ENCODE data around the gene ZFPM1. TPM values are rescaled to one million over a fixed set of nuclear protein-coding genes. Genes with fewer than 3 reads are reported as not detected.

The ZFPM1 gene
- total RNA-seq, 4 donors from 2014 or later = 0.40 to 1.4 (median 0.59) TPM

GRCh38 chr16:88446736-88447135 lies 6.3 kb upstream of the ZFPM1 start:
- Histone ChIP-seq H3K4me3 (no peak overlapping the region), H3K36me3 (no peaks in the 10 kb centered on the region), H3K27ac (no peak overlapping the region), H3K4me1 (peaks cover 0 to 11% (median 6%) of the 10 kb centered on the region in 3 donors), H3K27me3 (peaks cover 36% of the 10 kb centered on the region), H3K9me3 (no peaks in the 10 kb centered on the region)
- WGBS, 2 donors (ENCODE audit: low coverage in 1 of 2) = 79% methylated on average over 10 of the region's 26 CpGs; no CpG with 5 or more reads in 1 of the 2 donors
- no peak for ATAC-seq
- TF ChIP-seq POLR2AphosphoS5 (IDR thresholded peaks at IDR 0.05) (no peak), POLR2A (IDR thresholded peaks at IDR 0.05) (no peak), CTCF (IDR thresholded peaks at IDR 0.05) (no peak), EP300 (IDR thresholded peaks at IDR 0.05) (no peak)

DNA sequence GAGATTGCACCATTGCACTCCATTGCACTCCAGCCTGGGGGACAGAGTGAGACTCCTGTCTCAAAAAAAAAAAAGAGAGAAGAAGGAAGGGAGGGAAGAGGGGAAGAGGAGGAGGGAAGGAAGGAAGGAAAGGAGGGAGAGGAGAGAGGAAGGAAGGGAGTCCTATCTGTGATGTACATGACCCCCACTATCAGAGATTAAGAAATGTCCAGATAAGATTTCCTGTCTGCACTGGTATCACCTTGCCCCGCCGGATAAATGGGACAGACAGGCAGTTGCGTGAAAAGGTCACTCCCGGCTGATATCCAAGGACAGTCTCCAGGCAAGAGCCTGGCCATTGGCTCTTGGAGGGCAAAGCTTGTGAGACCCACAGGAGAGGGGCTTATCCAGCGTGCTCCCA lies 5.2 kb upstream of the ZFPM1 start:
- no peak for TF ChIP-seq EP300 (IDR thresholded peaks at IDR 0.05)
- TF ChIP-seq POLR2AphosphoS5 (IDR thresholded peaks at IDR 0.05) = no peak
- TF ChIP-seq CTCF (IDR thresholded peaks at IDR 0.05) = no peak
- H3K27me3 ChIP-seq = peaks cover 24% of the 10 kb centered on the region
- no peak overlapping the region for H3K27ac ChIP-seq
- 40 to 63% methylated on average over 1 to 2 of the region's 5 CpGs for WGBS, 2 donors (ENCODE audit: low coverage in 1 of 2)
- H3K9me3 ChIP-seq = no peaks in the 10 kb centered on the region
- no peak for ATAC-seq
- no peak overlapping the region for H3K4me3 ChIP-seq
- H3K36me3 ChIP-seq = no peaks in the 10 kb centered on the region
- peaks cover 0 to 18% (median 10%) of the 10 kb centered on the region in 3 donors for H3K4me1 ChIP-seq

- Histone ChIP-seq H3K9me3 (no peaks in the 10 kb centered on the region), H3K27me3 (peaks cover 16% of the 10 kb centered on the region), H3K36me3 (no peaks in the 10 kb centered on the region), H3K4me1 (peaks cover 0 to 14% (median 6%) of the 10 kb centered on the region in 3 donors), H3K27ac (no peak overlapping the region), H3K4me3 (no peak overlapping the region)
- ATAC-seq = no peak
- TF ChIP-seq EP300 (IDR thresholded peaks at IDR 0.05) = no peak
- no peak for TF ChIP-seq POLR2A (IDR thresholded peaks at IDR 0.05)
- TF ChIP-seq POLR2AphosphoS5 (IDR thresholded peaks at IDR 0.05) = no peak
- no peak for TF ChIP-seq CTCF (IDR thresholded peaks at IDR 0.05)
- WGBS, 2 donors (ENCODE audit: low coverage in 1 of 2) = 45 to 52% methylated on average over 11 of the region's 26 CpGs
Measured at GRCh38 chr16:88448461-88449266, 4.4 kb upstream of the ZFPM1 start.

DNA sequence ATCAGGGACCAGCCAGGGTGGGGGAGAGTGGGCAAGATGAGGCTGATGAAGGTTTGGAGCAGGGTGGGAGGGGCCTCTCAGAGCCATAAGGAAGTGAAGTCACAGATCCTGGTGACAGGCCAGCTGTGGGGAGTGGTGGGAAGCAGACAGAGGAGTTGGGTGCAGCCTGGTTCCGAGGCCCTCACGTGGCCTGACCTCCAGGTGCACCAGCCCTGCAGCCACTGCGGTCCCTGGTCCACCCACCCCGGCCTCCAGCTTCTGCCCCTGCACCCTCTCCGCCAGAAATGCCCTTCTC lies 3.9 kb upstream of the ZFPM1 start:
- TF ChIP-seq POLR2AphosphoS5 (IDR thresholded peaks at IDR 0.05) = no peak
- TF ChIP-seq POLR2A (IDR thresholded peaks at IDR 0.05) = no peak
- no peak for TF ChIP-seq EP300 (IDR thresholded peaks at IDR 0.05)
- TF ChIP-seq CTCF (IDR thresholded peaks at IDR 0.05) = no peak
- H3K4me1 ChIP-seq = peaks cover 0 to 19% (median 11%) of the 10 kb centered on the region in 3 donors
- no peaks in the 10 kb centered on the region for H3K9me3 ChIP-seq
- no peak overlapping the region for H3K27ac ChIP-seq
- H3K27me3 ChIP-seq = peaks cover 21% of the 10 kb centered on the region
- H3K4me3 ChIP-seq = no peak overlapping the region
- H3K36me3 ChIP-seq = no peaks in the 10 kb centered on the region
- no peak for ATAC-seq
- WGBS, 2 donors (ENCODE audit: low coverage in 1 of 2) = 63% methylated on average over 4 of the region's 5 CpGs; no CpG with 5 or more reads in 1 of the 2 donors
